Measurements from ENCODE around the gene CABCOCO1. TPM values are rescaled to one million over a fixed set of nuclear protein-coding genes. Genes with fewer than 3 reads are reported as not detected.

Gene CABCOCO1
- total and polyA plus RNA-seq, 9 of the 15 experiments (the other 6 are each of a cell fraction or from before 2014, with no cell fraction given): 0.04 TPM; not detected in 8

- no peak for TF ChIP-seq ZHX1 (conservative IDR thresholded peaks at IDR 0.05; ENCODE audit: low read length)
- 0 out of 2 replicates have a peak, but pooled peaks have one; percentile 71 for TF ChIP-seq DMBX1 (CRISPR knock-in tag; IDR thresholded peaks at IDR 0.05; ENCODE audit: borderline replicate concordance)
- TF ChIP-seq GTF2A2 (tag; IDR thresholded peaks at IDR 0.05): no peak
- no peak for TF ChIP-seq ZNF41 (CRISPR knock-in tag; conservative IDR thresholded peaks at IDR 0.05)
- no peak for TF ChIP-seq TARDBP (IDR thresholded peaks at IDR 0.05)
- TF ChIP-seq FOXP4 (CRISPR knock-in tag; IDR thresholded peaks at IDR 0.05; ENCODE audit: borderline replicate concordance): no peak
- peak; percentile 84 for TF ChIP-seq ATF3 (IDR thresholded peaks at IDR 0.05)
- no peak; the same call in 1 of the 2 replicates for TF ChIP-seq ATF3 (CRISPR knock-in tag; conservative IDR thresholded peaks at IDR 0.05)
- 0 out of 2 replicates have a peak, but pooled peaks have one; percentile 14 for TF ChIP-seq ZNF239 (CRISPR knock-in tag; IDR thresholded peaks at IDR 0.05)
- peak; percentile 50 for TF ChIP-seq ARID1B (IDR thresholded peaks at IDR 0.05)
- no peak for TF ChIP-seq CREB3L1 (IDR thresholded peaks at IDR 0.05; ENCODE audit: borderline replicate concordance, low read depth)
- 0 out of 2 replicates have a peak, but pooled peaks have one; percentile 41 for TF ChIP-seq NBN (IDR thresholded peaks at IDR 0.05; ENCODE audit: low read depth)
- no peak for TF ChIP-seq THAP12 (CRISPR knock-in tag; IDR thresholded peaks at IDR 0.05)
- 0 out of 2 replicates have a peak, but pooled peaks have one; percentile 24 for TF ChIP-seq JUN (IDR thresholded peaks at IDR 0.05; ENCODE audit: borderline replicate concordance, low read depth, low read length)
- TF ChIP-seq JUN (CRISPR knock-in tag; IDR thresholded peaks at IDR 0.05; ENCODE audit: borderline replicate concordance): no peak
Measured at GRCh38 chr10:61760943-61761824, 98.5 kb downstream of the CABCOCO1 start (continued).

Measured in K562 (cell line).